Fibroblast of the aortic adventitia (primary cell): ENCODE results near the gene LRRC3. TPM values are rescaled to one million over a fixed set of nuclear protein-coding genes. Genes with fewer than 3 reads are reported as not detected.

Experiments
- DNase-seq: peaks from one replicate; pipeline ENCODE4 v3.0.0-alpha.2; 2010; ENCODE audit warnings: low read depth
- H3K4me3 ChIP-seq: 2 replicates; pipeline ENCODE4 v1.5.1; 2011; ENCODE audit warnings: low read depth, mild to moderate bottlenecking, control low read depth, low read length, moderate library complexity
- CTCF ChIP-seq: IDR thresholded peaks from 2 replicates; pipeline ENCODE4 v1.5.1; 2011; ENCODE audit warnings: mild to moderate bottlenecking, low read length, control low read depth, inconsistent platforms; ENCODE audit not compliant: insufficient read depth
- total RNA-seq: library from RNA; depleted of rRNA; stranded (reverse); fragments of >200 nt; gene quantifications from 2 replicates; pipeline ENCODE4 v1.2.3, GENCODE V29; 2012; ENCODE audit warnings: low replicate concordance

The LRRC3 gene
- total RNA-seq, 1 donor, result 0.45 TPM

- no peak overlapping the region for H3K4me3 ChIP-seq
- DNase-seq, result no peak
- TF ChIP-seq CTCF, result no peak
Observed at GRCh38 chr21:44471996-44472395, 16.7 kb downstream of the LRRC3 start.

GRCh38 chr21:44473915-44474555 lies 18.7 kb downstream of the LRRC3 start:
- no peak overlapping the region for H3K4me3 ChIP-seq
- no peak for TF ChIP-seq CTCF
- no peak for DNase-seq

- DNase-seq, result no peak
- no peak overlapping the region for H3K4me3 ChIP-seq
- no peak for TF ChIP-seq CTCF
Observed at GRCh38 chr21:44475266-44475845, 20.0 kb downstream of the LRRC3 start.

GRCh38 chr21:44477131-44477530 lies 21.8 kb downstream of the LRRC3 start:
- H3K4me3 ChIP-seq, result no peak overlapping the region
- DNase-seq, result no peak
- TF ChIP-seq CTCF, result no peak

GRCh38 chr21:44477712-44478111 lies 22.4 kb downstream of the LRRC3 start:
- no peak for TF ChIP-seq CTCF
- DNase-seq, result no peak
- H3K4me3 ChIP-seq, result no peak overlapping the region

GRCh38 chr21:44478124-44478800 lies 23.0 kb downstream of the LRRC3 start:
- no peak for DNase-seq
- H3K4me3 ChIP-seq, result no peak overlapping the region
- TF ChIP-seq CTCF, result no peak
